IMR-90 (cell line): ENCODE measurements around the gene CEACAM16. TPM values are rescaled to one million over a fixed set of nuclear protein-coding genes. Genes with fewer than 3 reads are reported as not detected.

Experiments used
- ATAC-seq: fragments of 200-7000 bp; cut with Tn5 transposase; 2 replicates; pipeline ENCODE4 v1.9.1; 2020; ENCODE audit warnings: low read depth, mild to moderate bottlenecking, moderate library complexity
- BruUV-seq: library from RNA; stranded (reverse); fragments of 400-500 nt; replicated peaks from 2 replicates; lab custom pipeline; 2021; lab: Mats Ljungman, UMichigan
- CTCF ChIA-PET: fragments of 300-600 bp; formaldehyde crosslinking; extraction: SDS; loops from one replicate; lab custom pipeline; 2021; ENCODE audit warnings: antibody characterized with exemption; lab: Yijun Ruan, JAX
- POLR2A ChIA-PET: fragments of 300-600 bp; sonication (Branson Sonifier 250); formaldehyde crosslinking; loops from one replicate; lab custom pipeline; 2022; ENCODE audit warnings: antibody characterized with exemption; ENCODE audit not compliant: unreplicated experiment; lab: Charles Lee
- DNase-seq: peaks from one replicate; pipeline ENCODE4 v3.0.0; 2013
- H2AFZ ChIP-seq: replicated peaks from 2 replicates; pipeline ENCODE3; 2013; ENCODE audit warnings: low read length, mild to moderate bottlenecking; ENCODE audit not compliant: poor library complexity
- H2AK5ac ChIP-seq: 2 replicates; pipeline ENCODE4 v1.6.1; 2013; ENCODE audit warnings: low read depth, low read length, inconsistent platforms
- H2AK9ac ChIP-seq: replicated peaks from 2 replicates; pipeline ENCODE3; 2013; ENCODE audit warnings: mild to moderate bottlenecking, low read depth, low read length, moderate library complexity; ENCODE audit not compliant: poor library complexity
- H2BK120ac ChIP-seq: 2 replicates; pipeline ENCODE4 v1.6.1; 2013; ENCODE audit warnings: low read depth, low read length, inconsistent platforms
- H2BK15ac ChIP-seq: 3 replicates; pipeline ENCODE4 v1.6.1; 2013; ENCODE audit warnings: low read depth, low read length, inconsistent platforms
- H2BK20ac ChIP-seq: 2 replicates; pipeline ENCODE4 v1.6.1; 2013; ENCODE audit warnings: low read depth, mild to moderate bottlenecking, inconsistent platforms, low read length, moderate library complexity
- H2BK5ac ChIP-seq: 2 replicates; pipeline ENCODE4 v1.6.1; 2013; ENCODE audit warnings: mild to moderate bottlenecking, low read depth, low read length, inconsistent platforms; ENCODE audit not compliant: poor library complexity, severe bottlenecking
- H3K14ac ChIP-seq: replicated peaks from 2 replicates; pipeline ENCODE4 v1.6.1; 2013; ENCODE audit warnings: low read depth, low read length, inconsistent platforms
- H3K18ac ChIP-seq: 2 replicates; pipeline ENCODE4 v1.6.1; 2013; ENCODE audit warnings: low read depth, low read length, control low read depth
- H3K23ac ChIP-seq: 2 replicates; pipeline ENCODE4 v1.6.1; 2013; ENCODE audit warnings: low read depth, low read length, inconsistent platforms
- H3K27ac ChIP-seq: 2 replicates; pipeline ENCODE4 v1.5.1; 2013; ENCODE audit warnings: mild to moderate bottlenecking, control low read depth, low read length; ENCODE audit not compliant: insufficient read depth
- H3K27me3 ChIP-seq: 2 replicates; pipeline ENCODE4 v1.6.1; 2013; ENCODE audit warnings: low read length; ENCODE audit not compliant: control insufficient read depth, insufficient read depth
- H3K36me3 ChIP-seq: 2 replicates; pipeline ENCODE4 v1.6.1; 2013; ENCODE audit warnings: low read length, mixed read lengths; ENCODE audit not compliant: control insufficient read depth, insufficient read depth
- H3K4ac ChIP-seq: 2 replicates; pipeline ENCODE4 v1.6.1; 2013; ENCODE audit warnings: low read depth, low read length, inconsistent platforms
- H3K4me1 ChIP-seq: 2 replicates; pipeline ENCODE4 v1.6.1; 2013; ENCODE audit warnings: low read length, mixed read lengths; ENCODE audit not compliant: control insufficient read depth, insufficient read depth
- H3K4me2 ChIP-seq: 2 replicates; pipeline ENCODE4 v1.6.1; 2013; ENCODE audit warnings: low read depth, mild to moderate bottlenecking, control low read depth, low read length, moderate library complexity
- H3K4me3 ChIP-seq: 2 replicates; pipeline ENCODE4 v1.5.1; 2013; ENCODE audit warnings: low read depth, mild to moderate bottlenecking, control low read depth, low read length, moderate library complexity; ENCODE audit not compliant: insufficient read depth
- H3K56ac ChIP-seq: 2 replicates; pipeline ENCODE4 v1.6.1; 2013; ENCODE audit warnings: low read length, inconsistent platforms; ENCODE audit not compliant: insufficient read depth; ENCODE audit errors: extremely low read depth
- H3K79me1 ChIP-seq, 2 experiments: 2 replicates each; pipeline ENCODE4 v1.6.1; 2013; ENCODE audit warnings: low read length in 2 of 2, inconsistent platforms in 1 of 2, low read depth in 1 of 2
- H3K9ac ChIP-seq: 2 replicates; pipeline ENCODE4 v1.6.1; 2013; ENCODE audit warnings: low read depth, low read length, control low read depth
- H3K9me1 ChIP-seq: 2 replicates; pipeline ENCODE4 v1.6.1; 2013; ENCODE audit warnings: low read length, inconsistent platforms; ENCODE audit not compliant: insufficient read depth
- H3K9me3 ChIP-seq: 2 replicates; pipeline ENCODE4 v1.6.1; 2013; ENCODE audit warnings: low read length; ENCODE audit not compliant: control insufficient read depth, insufficient read depth
- H4K20me1 ChIP-seq: 2 replicates; pipeline ENCODE4 v1.6.1; 2013; ENCODE audit warnings: low read length, inconsistent platforms; ENCODE audit not compliant: insufficient read depth
- H4K5ac ChIP-seq: 2 replicates; pipeline ENCODE4 v1.6.1; 2013; ENCODE audit warnings: mild to moderate bottlenecking, low read depth, low read length, control low read depth
- H4K8ac ChIP-seq, 2 experiments: 2 replicates each; pipeline ENCODE4 v1.6.1; 2013; ENCODE audit warnings: low read depth in 2 of 2, low read length in 2 of 2, control low read depth in 1 of 2, inconsistent platforms in 1 of 2
- H4K91ac ChIP-seq: 2 replicates; pipeline ENCODE4 v1.6.1; 2013; ENCODE audit warnings: low read depth, low read length, inconsistent platforms; ENCODE audit not compliant: insufficient read depth
- BHLHE40 ChIP-seq: fragments of 150-350 bp; IDR thresholded peaks from 2 replicates; pipeline ENCODE4 v1.6.1; 2016; ENCODE audit warnings: mild to moderate bottlenecking, low read depth, low read length
- CEBPB ChIP-seq: IDR thresholded peaks from 2 replicates; pipeline ENCODE4 v1.6.1; 2012; ENCODE audit warnings: low read depth, low read length, improper control_type of control experiment
- CHD1 ChIP-seq: IDR thresholded peaks from 2 replicates; pipeline ENCODE4 v1.6.1; 2012; ENCODE audit warnings: low read depth, low read length, improper control_type of control experiment
- ELK1 ChIP-seq: fragments of 150-350 bp; IDR thresholded peaks from 2 replicates; pipeline ENCODE4 v1.6.1; 2016; ENCODE audit warnings: low read depth, mild to moderate bottlenecking, low read length, moderate library complexity, borderline replicate concordance
- FOS ChIP-seq: fragments of 150-350 bp; IDR thresholded peaks from 2 replicates; pipeline ENCODE4 v1.6.1; 2016; ENCODE audit warnings: low read depth, low read length
- MAFK ChIP-seq: IDR thresholded peaks from 2 replicates; pipeline ENCODE4 v1.6.1; 2012; ENCODE audit warnings: low read depth, low read length, improper control_type of control experiment
- MAZ ChIP-seq: IDR thresholded peaks from 2 replicates; pipeline ENCODE4 v1.6.1; 2012; ENCODE audit warnings: low read depth, mild to moderate bottlenecking, low read length, improper control_type of control experiment, moderate library complexity, borderline replicate concordance
- MXI1 ChIP-seq: IDR thresholded peaks from 2 replicates; pipeline ENCODE4 v1.6.1; 2012; ENCODE audit warnings: low read depth, mild to moderate bottlenecking, low read length, moderate library complexity, borderline replicate concordance
- NFE2L2 ChIP-seq: fragments of 150-350 bp; IDR thresholded peaks from 2 replicates; pipeline ENCODE4 v1.6.1; 2016; ENCODE audit warnings: low read depth, mild to moderate bottlenecking, low read length
- POLR2A ChIP-seq: IDR thresholded peaks from 2 replicates; pipeline ENCODE4 v1.6.1; 2012; ENCODE audit warnings: mild to moderate bottlenecking, low read depth, low read length
- RAD21 ChIP-seq: IDR thresholded peaks from 2 replicates; pipeline ENCODE4 v1.6.1; 2012; ENCODE audit warnings: low read length, improper control_type of control experiment
- RCOR1 ChIP-seq: IDR thresholded peaks from 2 replicates; pipeline ENCODE4 v1.6.1; 2012; ENCODE audit warnings: mild to moderate bottlenecking, low read length, improper control_type of control experiment; ENCODE audit not compliant: insufficient replicate concordance
- RFX5 ChIP-seq: IDR thresholded peaks from 2 replicates; pipeline ENCODE4 v1.8.0; 2012; ENCODE audit warnings: low read depth, mild to moderate bottlenecking, low read length, moderate library complexity
- SMC3 ChIP-seq: fragments of 150-350 bp; IDR thresholded peaks from 2 replicates; pipeline ENCODE4 v1.6.1; 2016; ENCODE audit warnings: low read depth, mild to moderate bottlenecking, antibody characterized with exemption, low read length, moderate library complexity
- USF2 ChIP-seq: fragments of 150-350 bp; IDR thresholded peaks from 2 replicates; pipeline ENCODE4 v1.6.1; 2017; ENCODE audit warnings: mild to moderate bottlenecking, antibody characterized with exemption, low read length, low read depth
- WGBS, 2 experiments: methylation state at CpG; one replicate each; pipeline versions ENCODE4 v1.1.5 to v1.1.7; 2013; ENCODE audit warnings: missing lambda C conversion rate in 2 of 2; ENCODE audit not compliant: insufficient read length in 1 of 2; ENCODE audit errors: extremely low coverage in 2 of 2; 5-methylcytosine and 5-hydroxymethylcytosine counted together
- dilution Hi-C: fragments of 300-500 bp; cut with HindIII; formaldehyde crosslinking; loops from one replicate; pipeline ENCODE4 v1.14.3; 2018; ENCODE audit warnings: low sequenced_read_pairs; ENCODE audit not compliant: unreplicated experiment
- in situ Hi-C: fragments of 300-500 bp; cut with MboI; formaldehyde crosslinking; loops from 3 replicates; pipeline ENCODE4 v1.14.3; 2019; ENCODE audit warnings: low sequenced_read_pairs, inconsistent platforms, mixed read lengths
- intact Hi-C: fragments of 100-400 bp; cut with micrococcal nuclease; formaldehyde crosslinking; loops from 2 replicates; pipeline ENCODE4 v1.10.0; 2022
- polyA plus RNA-seq, 3 experiments: library from polyadenylated mRNA; depleted of rRNA; stranded (reverse); fragments of >200 nt; gene quantifications; 2 replicates each; pipeline ENCODE4 v1.2.3, GENCODE V29; 2012; ENCODE audit warnings: low replicate concordance in 1 of 3
- total RNA-seq: library from RNA; depleted of rRNA; stranded (reverse); fragments of >200 nt; gene quantifications from 2 replicates; pipeline ENCODE4 v1.2.3, GENCODE V29; 2012
- TF ChIP-seq, protein P1 (sequence below): conservative IDR thresholded peaks from 2 replicates; pipeline ENCODE4 v1.5.1; 2012; ENCODE audit warnings: mild to moderate bottlenecking, low read depth, low read length, improper control_type of control experiment

Gene CEACAM16
- total and polyA plus RNA-seq, 2 of the 4 experiments (the other 2 are of a cell fraction), result not detected

- no peaks in the 10 kb centered on the region for H3K9me1 ChIP-seq
- intact Hi-C loops (no loop called here), dilution Hi-C loops (no loop called here), in situ Hi-C loops (no loop called here)
- ChIA-PET CTCF (interaction anchor here (0.7 kb wide), 1 partner anchor 28 kb away, joined by 3 read pairs; no protein-coding TSS in a partner anchor), POLR2A (no interaction called here)
- H4K91ac ChIP-seq, result no peak overlapping the region
- no peak overlapping the region for H3K4ac ChIP-seq
- no peak overlapping the region for H3K4me2 ChIP-seq
- H3K9ac ChIP-seq, result no peak overlapping the region
- no peak overlapping the region for H3K14ac ChIP-seq
- no peak overlapping the region for H2BK120ac ChIP-seq
- H3K4me3 ChIP-seq, result no peak overlapping the region
- TF ChIP-seq, protein P1, sequence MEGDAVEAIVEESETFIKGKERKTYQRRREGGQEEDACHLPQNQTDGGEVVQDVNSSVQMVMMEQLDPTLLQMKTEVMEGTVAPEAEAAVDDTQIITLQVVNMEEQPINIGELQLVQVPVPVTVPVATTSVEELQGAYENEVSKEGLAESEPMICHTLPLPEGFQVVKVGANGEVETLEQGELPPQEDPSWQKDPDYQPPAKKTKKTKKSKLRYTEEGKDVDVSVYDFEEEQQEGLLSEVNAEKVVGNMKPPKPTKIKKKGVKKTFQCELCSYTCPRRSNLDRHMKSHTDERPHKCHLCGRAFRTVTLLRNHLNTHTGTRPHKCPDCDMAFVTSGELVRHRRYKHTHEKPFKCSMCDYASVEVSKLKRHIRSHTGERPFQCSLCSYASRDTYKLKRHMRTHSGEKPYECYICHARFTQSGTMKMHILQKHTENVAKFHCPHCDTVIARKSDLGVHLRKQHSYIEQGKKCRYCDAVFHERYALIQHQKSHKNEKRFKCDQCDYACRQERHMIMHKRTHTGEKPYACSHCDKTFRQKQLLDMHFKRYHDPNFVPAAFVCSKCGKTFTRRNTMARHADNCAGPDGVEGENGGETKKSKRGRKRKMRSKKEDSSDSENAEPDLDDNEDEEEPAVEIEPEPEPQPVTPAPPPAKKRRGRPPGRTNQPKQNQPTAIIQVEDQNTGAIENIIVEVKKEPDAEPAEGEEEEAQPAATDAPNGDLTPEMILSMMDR, result no peak
- TF ChIP-seq ELK1 (no peak), MAFK (no peak), MXI1 (no peak), RCOR1 (no peak), RFX5 (no peak), MAZ (no peak), POLR2A (no peak), SMC3 (no peak), RAD21 (no peak), CHD1 (no peak), FOS (no peak), USF2 (no peak), NFE2L2 (no peak), BHLHE40 (no peak), CEBPB (no peak)
- no peak overlapping the region for H3K27ac ChIP-seq
- H3K18ac ChIP-seq, result no peak overlapping the region
- H3K4me1 ChIP-seq, result no peaks in the 10 kb centered on the region
- no peak overlapping the region for H2BK15ac ChIP-seq
- WGBS, 2 experiments, result 67% methylated on average over 3 of the region's 5 CpGs; no CpG with 5 or more reads in 1 of the 2 experiments
- no TSS peak for BruUV-seq
- H2BK5ac ChIP-seq, result no peak overlapping the region
- H2AFZ ChIP-seq, result no peak overlapping the region
- no peaks in the 10 kb centered on the region for H3K36me3 ChIP-seq
- H2BK20ac ChIP-seq, result no peak overlapping the region
- H3K23ac ChIP-seq, result no peak overlapping the region
- DNase-seq, result no peak
- no peak for ATAC-seq
- no peak overlapping the region for H3K56ac ChIP-seq
- H4K8ac ChIP-seq, result no peak overlapping the region
- no peaks in the 10 kb centered on the region for H3K9me3 ChIP-seq
- no peaks in the 10 kb centered on the region for H3K79me1 ChIP-seq
- no peak overlapping the region for H4K5ac ChIP-seq
- H4K20me1 ChIP-seq, result no peaks in the 10 kb centered on the region
- no peak overlapping the region for H2AK5ac ChIP-seq
- H3K27me3 ChIP-seq, result peaks cover 12% of the 10 kb centered on the region
- H2AK9ac ChIP-seq, result no peak overlapping the region
These were observed 10.0 kb downstream of the CEACAM16 start for GRCh38 chr19:44708940-44709339.
